Hindlimb muscle (tissue), 1 donor: ENCODE data around the gene KLHL29. TPM values are rescaled to one million over a fixed set of nuclear protein-coding genes. Genes with fewer than 3 reads are reported as not detected.

Source experiments
- DNase-seq: peaks from one replicate; pipeline ENCODE4 v3.0.0-alpha.2; 2013
- polyA plus RNA-seq: library from polyadenylated mRNA; unstranded; fragments of 120-200 nt; gene quantifications from one replicate; pipeline ENCODE4 v1.2.1, GENCODE V29; 2013; ENCODE audit not compliant: insufficient read length

Gene KLHL29
- polyA plus RNA-seq, 1 donor: 7.6 TPM

DNA sequence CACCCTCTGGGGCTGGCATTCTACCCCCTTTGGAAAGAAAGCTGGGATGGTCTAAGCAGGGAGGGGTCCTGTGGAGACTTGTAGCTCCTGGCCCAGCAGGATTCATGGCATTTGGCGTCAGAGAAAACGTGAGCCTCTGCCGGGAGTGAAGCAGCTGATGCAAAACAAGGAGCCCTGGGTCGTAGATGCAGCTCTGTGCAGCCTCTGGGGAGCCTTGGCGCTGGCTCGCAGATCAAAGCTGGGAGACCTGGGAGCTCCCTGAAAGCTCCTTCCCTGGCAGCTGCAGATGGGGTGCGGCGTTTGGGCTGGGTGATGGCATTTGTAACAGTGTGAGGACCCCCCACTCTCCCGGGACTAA, 148.3 kb downstream of the KLHL29 start:
- DNase-seq: no peak

DNA sequence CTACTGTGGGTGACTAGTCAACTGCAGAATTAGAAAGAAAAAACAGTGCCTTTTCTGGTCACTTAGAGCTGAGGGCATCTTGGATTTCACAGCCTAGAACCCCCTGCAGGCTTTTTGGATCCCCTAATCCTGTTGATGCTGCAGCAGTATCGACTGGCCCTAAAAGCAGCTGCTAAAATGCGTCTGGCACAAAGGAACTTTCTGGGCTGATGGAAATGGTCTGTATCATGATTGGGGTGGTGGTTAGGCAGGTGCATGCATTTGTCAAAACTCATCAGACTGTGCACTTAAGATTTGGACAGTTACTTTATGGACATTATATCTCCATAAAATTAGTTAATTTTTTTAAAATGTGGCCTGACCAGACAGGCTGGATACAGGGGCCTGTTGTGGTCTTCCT, 149.8 kb downstream of the KLHL29 start:
- no peak for DNase-seq

DNA sequence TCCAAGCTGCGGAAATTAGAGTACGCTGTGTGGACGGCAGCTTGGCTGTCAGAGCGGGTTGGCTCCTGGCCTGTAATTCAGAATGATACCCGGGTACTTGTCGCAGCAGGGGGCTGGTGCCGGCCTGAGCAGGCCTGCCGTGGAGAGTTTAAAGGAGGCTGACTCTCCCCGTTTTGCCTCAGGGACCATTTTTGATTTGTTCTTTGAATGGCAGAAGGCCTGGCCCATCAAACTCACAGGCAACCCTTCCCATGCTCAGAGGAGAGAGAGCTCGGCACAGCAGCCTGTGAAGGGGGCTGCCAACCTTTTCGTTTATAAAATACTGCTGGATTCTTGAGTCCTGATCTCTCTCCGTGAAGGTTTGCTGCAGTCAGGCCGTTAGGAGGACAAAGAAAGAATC, 151.3 kb downstream of the KLHL29 start:
- DNase-seq: no peak

DNA sequence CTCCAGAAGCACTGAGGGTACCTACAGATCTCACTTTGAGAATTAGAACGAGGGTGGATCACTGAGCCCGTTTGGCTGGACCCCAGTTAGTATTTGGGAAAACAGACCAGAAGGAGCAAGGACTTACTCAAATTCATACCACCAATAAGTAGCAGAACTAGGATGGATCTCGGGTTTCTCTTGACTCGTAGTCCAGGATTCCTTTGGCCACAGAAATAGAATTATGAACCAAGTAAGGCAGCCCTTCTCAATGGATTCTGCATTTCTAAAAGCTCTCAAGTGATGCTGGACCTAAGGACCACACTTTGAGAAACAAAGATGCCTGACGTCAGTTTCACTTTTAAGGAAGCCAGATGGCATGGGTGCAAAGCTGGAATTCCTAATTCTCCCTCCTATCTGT, 153.0 kb downstream of the KLHL29 start:
- DNase-seq: no peak

DNA sequence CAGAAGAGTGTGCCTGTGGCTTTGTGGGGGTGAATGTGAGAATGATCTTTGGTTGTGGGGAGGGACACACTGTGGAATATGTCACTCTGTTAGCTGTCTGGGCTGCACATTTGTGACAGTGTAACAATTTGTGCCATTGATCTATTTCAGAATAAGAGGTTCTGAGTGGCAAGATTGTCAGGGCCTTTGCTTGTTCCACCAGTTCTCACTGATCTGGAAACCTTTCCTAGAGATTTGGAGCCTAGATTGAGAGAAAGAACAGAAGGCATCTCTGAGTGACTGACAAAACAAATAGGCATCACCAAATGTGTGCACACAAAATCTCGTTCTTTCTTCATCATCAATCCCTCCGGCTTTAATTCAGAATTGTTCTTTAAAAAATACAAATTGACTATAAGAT, 153.6 kb downstream of the KLHL29 start:
- no peak for DNase-seq

DNA sequence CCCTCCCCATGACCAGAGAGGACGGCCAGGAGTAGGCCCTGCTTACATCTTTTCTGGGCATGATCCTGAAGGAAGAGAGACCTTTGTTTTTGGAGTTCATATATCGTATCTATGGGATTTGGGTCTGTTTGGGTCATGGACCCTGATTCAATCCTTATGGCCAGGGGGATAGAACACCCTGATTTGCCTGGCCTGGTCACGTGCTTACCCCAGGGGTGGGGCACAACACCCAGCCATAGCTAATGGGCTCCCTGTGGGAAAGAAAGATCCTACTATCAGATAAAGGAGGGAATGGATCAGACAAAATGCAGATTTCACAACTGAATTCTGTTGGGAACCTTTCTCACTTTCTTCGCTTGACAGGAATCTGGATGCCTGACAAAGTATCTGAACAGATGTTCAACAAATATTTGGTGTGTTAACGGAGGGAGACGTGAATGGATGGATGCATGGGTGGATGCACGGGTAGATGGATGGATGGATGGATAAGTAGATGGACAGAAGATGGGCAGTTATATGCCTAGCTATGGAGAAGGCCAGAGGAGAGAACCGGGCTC, 155.9 kb downstream of the KLHL29 start:
- DNase-seq: no peak

DNA sequence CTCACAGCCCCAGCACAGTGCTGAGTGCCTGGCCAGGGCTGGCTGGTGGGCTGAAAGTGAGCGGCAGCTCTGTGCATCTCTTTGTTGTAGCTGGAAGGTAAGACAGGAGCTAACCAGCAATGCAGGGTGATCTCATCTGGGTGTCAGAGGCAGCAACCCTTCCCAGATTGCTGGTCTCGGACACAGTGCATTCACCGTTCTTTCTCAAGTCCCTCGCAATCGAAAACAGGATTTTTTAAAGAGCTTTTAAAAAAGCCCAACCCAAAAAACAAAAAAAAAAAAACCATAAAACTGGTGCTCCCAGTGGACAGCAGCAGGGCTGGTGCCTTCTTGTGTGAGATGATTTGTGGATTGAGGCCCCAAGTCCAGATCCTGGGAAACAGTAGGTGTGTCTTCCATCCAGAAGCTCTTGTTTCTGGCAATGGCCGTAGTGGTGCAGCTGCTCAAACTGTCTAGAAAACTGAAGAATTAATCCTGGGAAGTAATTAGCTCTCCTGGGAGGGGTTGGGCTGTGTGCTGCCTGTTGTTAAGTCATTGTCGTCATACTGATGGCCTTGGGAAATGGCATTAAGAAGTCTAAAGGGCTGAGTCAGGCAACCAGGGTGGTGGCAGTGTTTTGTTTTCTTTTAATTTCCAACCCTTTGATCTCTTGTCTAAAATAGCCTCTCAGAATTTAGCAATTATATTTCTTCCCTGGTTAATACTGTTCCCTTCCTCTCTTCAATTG, 156.7 kb downstream of the KLHL29 start:
- DNase-seq: peak; percentile 72

DNA sequence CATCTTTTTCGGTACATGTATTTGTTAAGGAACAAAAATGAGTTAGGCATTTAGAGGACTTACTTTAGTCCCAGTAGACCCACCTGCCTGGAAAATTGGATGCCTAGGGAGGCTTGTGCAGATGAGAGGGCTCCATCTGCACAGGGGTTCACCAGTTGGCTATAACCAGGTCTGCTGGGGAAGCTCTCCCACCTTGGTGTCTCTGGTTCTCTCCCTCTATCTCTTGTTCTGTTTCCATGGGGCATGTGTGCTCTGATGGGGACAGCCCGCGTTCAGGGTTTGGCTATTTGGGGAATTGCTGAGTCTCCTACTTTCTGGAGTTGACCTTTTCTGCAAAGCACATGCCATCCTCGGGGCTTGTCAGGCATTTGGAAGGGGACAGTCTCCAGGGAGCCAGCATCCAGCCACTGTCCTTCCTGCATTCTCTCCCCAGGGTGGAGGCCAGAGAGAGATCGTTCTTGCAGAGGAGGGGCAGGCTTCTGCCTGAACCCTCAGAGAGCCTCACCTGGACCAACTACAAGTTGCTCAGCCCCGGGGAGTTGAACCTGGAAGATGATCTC, 157.3 kb downstream of the KLHL29 start:
- DNase-seq: no peak

DNA sequence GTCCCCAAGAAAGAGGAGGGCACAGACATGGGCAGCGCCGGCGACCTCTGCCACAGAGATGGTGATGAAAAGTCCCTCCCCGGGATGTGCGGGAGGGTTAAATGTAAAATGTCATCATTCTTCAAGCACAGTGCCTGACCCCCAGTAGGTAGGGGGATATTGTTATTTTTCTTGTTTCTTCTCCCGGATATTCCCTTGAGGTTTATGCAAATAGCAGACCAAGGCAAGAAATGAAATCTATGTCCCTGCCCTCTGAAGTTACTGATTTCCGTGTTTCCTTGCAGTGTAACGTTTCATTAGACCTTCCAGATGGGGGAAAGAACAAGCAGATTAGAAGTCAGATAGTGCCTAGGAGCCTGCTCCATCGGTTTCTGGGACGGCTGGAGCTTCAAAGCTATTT, 158.3 kb downstream of the KLHL29 start:
- no peak for DNase-seq

DNA sequence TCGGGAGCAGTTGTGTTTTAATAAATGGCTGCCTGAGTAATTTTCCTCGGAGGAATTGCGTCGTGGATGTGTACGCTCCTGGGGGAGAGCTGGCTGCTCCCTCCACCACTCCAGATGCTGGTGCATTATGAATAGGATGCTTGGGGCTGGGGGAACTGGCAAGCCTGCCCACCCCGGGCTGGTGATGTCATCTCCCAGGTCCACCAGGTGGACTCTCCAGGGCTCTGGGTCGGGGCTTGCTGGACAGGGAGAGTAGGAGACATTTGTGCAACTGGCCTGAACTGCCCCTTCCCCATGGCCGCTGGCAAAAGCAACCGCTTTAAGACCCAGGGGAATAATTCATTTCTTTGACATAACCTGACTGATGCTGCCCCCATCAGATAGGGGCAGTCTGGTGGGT, 158.7 kb downstream of the KLHL29 start:
- no peak for DNase-seq

DNA sequence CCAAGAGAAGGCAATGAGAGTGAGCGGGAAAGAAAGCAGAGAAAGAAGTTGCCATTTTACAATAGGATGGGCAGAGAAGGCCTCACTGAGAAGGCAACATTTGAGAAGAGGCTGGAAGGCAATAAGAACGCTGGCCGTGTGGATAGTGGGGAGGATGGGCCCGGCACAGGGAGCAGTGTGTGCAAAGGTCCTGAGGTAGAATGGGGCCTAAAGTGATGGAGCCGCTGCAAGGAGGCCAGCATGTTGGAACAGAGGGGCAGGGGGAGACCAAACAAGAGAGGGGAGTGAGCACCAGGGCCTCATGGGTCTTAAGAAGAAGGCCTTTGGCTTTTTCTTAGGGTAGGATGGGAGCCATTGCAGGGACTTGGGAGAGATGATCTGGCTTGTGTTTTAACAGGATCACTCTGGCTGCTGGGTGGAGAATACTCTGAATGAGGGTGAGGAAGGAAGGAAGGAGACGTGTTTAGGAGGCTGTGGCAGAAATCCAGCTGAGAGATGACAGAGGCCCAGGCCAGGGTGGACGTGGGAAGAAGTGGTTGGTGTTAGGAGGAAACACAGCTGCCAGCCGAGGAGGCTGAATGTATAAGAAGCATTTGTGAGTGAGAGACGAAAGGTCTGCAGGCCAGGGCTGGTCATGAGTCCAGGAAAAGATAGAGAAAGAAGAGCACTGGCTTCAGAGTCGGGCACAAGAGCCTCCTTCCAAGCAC, 159.8 kb downstream of the KLHL29 start:
- DNase-seq: no peak

DNA sequence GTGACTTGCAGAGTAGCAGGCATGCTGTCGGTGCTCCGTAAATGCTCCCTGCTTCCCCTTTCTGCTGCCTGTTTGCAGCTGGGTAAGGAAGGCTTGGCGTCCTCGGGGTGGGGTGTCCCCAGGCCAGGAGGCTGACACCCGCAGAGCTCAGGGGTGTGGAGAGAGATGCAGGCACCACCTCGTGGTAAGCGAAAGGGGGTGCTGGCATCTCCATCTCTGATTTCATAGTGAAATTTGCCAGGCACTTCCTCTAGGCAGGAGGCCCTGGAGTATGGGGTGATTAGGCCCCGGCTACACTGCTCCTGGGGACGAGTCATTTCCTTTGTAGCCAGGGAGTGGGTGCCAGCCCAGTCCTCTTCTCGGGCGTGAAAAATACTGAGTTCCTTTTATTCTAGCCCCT, 160.4 kb downstream of the KLHL29 start:
- DNase-seq: no peak

DNA sequence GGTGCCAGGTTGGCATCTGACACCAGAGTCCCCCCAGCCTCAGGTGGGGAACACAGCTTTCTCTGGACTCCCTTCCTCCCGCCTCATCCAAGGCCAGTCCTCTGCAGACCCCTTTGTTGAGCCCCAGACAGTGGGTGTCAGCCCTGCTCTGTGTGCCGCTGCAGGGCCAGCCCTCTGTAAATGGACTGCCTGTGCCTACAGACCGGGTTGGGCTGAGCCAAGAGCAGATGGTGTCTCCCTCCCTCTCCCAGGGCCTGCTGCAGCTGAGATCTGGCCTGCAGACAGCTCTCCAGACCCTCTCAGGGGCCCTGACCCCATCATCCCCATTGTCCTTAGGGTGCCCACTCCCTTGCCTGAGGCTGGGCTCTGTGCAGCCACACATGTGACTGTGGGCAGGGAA, 160.8 kb downstream of the KLHL29 start:
- no peak for DNase-seq

DNA sequence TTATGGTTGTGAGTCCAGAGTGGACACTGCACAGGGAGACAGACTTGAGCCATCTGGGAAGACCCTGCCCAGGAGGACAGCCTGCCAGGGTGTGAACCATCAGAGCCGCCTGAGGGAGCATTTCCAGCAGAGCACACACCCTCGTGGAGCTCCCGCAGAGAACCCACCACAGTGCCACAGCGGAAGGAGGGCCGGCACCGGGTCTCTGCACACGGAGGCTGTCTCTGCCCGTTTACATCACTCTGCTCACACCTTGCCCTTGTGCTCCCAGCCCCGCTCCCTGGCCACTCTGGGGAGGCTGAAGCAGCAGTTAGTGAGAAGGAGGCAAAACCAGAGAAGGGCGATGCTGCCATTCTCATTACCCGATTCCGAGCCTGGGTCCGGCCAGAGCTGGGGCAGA, 161.9 kb downstream of the KLHL29 start:
- DNase-seq: no peak

DNA sequence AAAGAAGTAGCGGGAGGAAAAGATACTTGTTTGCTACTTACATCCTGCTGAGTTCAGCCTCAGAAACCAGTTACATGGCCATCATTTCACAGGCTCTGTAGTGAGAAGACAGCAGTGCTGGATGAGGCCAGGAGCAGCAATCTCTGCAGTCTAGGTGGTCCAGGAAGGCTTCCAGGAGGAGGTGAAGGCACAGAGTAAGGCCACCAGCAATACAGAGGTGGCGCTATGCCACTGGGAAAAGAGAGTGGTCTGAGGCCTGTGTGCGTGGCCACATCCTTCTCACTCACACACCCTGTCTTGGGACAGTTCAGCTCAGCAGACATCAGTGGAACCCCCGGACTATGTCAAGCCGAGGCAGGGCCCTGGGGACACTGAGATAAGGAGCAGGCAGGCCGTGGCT, 162.7 kb downstream of the KLHL29 start:
- DNase-seq: no peak

DNA sequence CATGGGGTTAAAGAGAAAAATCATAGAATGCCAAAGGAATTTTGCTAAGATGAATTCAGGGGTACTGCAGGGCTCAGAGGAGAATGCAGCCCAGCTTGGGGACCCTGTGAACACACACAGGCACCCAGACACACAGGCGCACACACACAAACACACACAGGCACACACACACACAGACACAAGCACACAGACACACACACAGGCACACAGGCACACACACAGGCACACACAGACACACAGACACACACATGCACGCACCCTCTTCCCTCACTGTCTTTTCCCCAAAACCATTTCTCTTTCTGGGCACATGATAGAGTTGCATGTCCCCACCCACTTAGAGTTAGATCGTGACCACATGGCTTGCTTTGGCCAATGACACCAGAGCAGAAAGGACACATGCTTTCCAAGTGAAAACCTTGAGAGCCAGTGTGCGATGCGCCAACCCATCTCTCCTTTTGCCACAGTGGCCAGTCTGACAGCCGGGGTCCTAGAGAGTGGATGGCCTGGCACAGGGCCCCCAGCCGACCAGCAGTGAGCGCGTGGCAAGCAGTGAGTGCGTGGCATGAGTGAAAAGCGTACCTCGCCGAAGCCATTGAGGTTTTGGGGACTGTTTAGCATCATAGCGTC, 163.3 kb downstream of the KLHL29 start:
- no peak for DNase-seq

DNA sequence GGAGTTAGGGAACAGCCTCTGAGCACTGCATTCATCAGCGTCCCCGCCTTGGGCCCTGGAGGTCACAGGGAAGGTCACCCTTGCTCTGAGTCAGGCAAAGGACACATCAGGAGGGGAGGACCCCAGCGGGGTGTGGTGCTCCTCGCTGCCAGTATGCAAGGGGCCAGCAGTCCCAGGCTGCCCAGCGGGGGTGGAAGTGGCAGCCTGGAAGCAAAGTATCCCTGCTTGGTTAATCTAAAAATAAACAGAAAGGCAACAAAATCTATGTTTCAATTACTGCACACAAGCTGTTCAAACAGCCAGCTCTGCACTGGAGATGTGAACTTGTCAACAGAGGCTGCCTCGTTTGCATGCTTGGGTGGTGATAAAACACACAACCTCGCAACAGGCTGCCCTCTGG, 164.1 kb downstream of the KLHL29 start:
- no peak for DNase-seq

DNA sequence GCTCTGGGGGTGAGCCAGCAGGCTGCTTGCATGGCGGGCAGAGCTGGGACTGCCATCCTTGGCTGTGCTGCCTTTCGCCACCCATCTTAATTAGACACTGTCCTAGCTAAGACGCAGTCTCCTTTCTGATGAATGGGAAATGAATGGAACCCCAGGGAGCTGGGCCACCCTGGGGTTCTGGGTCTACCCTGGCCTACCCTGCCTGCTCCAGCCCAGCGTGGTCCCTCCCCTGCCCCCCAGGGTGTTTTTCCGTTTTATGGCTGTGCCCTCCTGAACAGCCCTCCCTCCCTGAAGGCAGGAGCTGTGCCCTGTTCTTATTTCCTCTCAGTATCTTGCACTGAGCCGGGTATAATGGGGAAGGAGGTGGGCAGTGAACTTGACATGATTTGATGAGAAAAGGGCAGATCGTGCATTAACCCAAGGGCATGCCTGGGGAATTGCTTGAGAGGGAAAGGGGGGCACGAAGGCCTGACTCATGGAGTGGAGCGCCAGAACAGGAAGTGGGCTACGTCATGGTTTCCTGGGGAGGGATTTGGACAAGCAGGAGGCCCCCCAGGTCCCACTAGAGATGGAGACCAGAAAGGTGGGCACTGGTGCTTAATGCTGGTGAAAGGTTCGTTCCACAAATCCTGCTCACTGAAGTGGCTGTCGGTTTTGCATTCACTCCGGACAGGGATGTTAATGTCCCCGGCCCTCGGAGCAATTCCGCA, 165.0 kb downstream of the KLHL29 start:
- DNase-seq: no peak

DNA sequence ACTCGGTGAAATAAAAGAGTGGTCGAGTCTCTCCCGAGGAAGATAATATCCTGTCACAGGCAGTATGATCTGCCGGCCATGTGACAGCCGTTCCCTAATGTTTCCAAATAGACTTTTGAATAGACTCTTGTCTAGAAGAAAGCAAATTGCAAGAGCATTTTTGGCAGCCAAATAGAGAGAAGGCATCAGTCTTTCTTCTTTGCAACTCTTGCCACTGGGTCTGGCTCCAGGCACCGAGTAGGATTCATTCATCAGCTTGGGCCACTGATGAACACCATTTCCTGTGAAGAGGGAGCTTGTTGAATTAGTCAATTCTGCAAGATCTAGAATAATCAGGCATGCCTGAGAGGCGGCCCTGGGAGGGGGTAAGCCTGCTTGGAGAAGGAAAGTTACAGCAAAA, 165.6 kb downstream of the KLHL29 start:
- DNase-seq: no peak

DNA sequence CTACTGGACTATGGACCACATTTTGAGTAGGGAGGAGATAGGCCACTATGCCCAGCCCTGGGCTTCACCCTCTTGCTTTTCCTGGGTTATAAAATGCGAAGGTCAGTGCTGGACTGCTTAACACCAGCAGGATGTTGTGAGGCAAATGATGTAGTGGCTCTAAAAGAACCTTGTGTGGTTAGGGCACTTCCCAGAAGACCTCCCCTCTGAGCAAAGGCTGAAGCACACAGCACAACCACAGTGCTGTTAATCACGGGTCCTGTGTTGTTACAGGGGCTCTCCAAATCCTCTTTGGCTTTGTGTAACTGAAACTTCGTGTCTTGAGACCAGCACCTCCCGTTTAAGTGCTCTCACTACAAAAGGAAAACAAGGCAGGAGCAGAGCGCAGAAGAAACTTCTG, 166.9 kb downstream of the KLHL29 start:
- no peak for DNase-seq

DNA sequence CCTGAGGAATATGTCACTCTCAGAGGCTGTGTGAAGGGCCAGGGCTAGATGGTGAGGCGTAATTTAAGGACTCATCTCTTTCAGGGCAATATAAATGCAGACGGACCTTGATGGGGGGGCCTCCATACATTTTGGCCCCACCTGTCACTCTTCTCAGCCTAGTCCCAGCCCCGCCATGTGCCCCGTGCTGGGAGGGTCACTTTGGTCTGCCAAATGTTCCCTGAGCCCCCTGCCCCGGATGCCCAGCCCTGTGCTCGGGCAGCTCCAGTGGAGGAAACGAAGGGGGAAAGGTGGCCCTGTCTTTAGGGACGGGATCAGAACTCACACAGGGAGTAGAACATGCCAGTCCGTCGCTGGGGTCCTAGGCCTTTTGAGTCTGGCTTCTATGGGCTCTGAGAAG, 168.6 kb downstream of the KLHL29 start:
- no peak for DNase-seq

DNA sequence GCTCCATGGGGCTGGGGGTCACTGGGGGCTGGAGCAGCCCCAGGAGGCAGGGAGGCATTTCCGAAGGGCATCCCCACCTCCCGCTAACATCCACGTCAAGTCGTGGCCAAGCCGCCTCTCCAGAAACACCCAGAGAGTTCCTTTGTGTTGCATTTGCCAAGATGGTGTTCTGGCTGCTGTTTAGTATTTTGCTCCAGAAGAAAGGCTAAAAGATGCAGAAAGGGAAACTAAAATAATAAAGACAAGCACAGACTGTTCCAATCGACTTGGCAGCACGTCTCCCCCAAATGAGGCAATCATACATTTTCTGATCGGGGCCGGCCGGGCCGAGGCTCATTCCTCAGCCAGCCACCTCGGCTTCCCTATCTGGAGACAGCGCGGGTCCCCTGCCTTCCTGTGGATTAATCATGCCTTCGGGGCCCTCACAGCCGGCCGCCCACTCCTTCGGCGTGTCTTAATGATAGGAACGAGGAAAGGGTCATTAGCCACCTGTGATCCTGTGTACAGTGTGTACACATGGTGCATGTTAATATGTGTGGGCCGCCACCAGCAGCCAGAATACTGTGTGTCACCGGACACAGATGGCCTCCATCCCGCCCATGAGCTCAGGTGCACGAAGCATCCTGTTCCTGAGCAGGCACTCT, 169.2 kb downstream of the KLHL29 start:
- DNase-seq: peak; percentile 68
